HG03442 (cell line): Measurements from ENCODE around the gene B4GALNT1.
"Not testable (repeated sequence)": the region's sequence is repeated elsewhere in the genome, so short reads cannot be mapped to it uniquely, and the experiment has no call there.

Experiments
- ATAC-seq: cut with Tn5 transposase; IDR thresholded peaks from one replicate; pipeline ENCODE4 v1.9.1; 2021; ENCODE audit warnings: mild to moderate bottlenecking, moderate library complexity; ENCODE audit not compliant: unreplicated experiment

B4GALNT1 gene

DNA sequence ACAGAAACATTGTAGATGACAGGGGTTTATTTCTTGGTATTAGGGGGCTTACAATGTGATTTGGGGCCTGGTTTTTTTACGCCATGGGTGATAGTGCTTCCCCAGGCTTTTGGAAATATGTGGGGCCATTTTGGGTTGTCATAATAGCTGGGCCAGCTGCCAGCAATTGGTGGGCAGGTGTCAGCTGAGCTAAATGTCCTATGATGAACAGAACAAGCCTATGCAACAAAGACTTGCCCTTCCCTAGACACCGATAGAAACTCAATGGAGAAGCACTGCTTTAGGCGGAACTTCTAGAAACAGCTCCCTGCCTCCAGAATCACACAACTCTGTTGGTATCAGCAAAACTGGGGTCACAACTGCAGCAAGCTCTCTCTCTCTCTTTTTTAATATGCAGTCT, 5.1 kb upstream of the B4GALNT1 start:
- ATAC-seq = no peak

- no peak for ATAC-seq
Measured at GRCh38 chr12:57637364-57637763, 4.4 kb upstream of the B4GALNT1 start.

- ATAC-seq = not testable (repeated sequence)
Measured at GRCh38 chr12:57636731-57637130, 3.7 kb upstream of the B4GALNT1 start.

DNA sequence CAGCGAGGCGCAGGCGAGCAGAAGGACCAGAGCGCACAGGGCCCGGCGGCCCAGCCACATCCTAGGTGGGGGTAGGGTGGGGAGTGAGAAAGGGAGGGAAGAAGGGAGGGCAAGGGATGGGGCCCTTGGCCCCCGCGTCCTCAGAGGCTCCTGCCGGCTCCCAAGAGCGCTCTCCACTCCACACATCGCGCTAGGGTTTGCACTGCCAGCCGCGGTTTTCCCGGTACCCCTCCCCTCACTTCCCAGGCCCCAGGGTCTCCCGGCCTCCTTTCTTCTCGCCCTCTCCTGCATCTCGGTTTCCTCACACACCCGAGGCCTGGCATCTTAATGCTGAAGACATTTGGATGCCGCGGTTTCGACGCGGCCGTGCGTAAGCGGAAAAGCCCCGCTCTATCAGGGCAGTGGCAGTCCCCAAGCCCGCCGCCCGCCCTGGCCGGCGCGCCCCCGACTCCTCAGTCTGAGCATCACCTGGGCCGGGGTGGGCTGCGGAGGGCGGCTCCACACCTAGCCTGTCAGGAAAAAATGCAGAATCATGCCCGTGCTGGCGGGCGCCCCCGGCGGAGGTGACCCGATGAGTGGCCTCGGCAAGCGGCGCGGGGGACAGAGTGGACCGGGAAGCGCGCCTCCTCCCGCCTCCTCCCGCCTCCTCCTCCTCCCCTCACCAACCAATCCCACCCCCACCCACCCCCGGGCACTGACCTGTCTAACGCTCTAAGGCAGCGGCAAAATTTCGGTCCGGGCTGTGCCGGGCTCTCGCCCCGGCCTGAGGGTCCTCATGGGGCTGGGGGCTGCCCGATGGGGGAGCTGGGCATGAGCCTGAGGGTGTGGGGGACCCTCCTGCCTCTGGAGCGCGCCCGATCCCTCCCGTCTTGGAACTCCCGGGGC, 686 bp downstream of the B4GALNT1 start:
- ATAC-seq = no peak

- ATAC-seq = no peak
Measured at GRCh38 chr12:57631566-57632072, 1.4 kb downstream of the B4GALNT1 start.

DNA sequence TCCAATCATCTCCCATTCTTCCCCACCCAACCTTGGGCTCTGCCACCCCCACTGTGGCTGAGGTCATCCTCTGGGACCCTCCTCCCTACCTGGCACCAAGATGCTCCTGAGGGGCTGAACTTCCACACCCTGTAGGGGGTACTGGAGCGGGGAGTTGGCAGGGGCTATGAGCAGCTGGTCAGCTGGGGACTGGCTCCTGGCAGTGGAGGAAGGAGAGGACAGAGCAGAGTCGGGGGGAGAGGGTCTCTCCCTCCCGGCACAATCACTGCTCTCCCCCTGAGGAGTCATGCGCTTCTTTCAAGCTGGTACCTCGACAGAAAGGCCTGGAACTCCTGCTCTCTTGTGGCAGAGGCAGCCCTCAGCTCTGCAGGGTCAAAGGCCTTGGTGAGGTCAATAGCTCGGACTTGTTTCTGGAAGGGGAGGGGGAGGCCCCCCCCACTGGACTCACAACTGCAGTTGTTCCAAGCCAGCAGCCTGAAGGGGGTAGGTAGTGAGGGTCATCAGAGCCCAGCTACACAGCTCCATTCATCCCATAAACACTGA, 2.0 kb downstream of the B4GALNT1 start:
- no peak for ATAC-seq

DNA sequence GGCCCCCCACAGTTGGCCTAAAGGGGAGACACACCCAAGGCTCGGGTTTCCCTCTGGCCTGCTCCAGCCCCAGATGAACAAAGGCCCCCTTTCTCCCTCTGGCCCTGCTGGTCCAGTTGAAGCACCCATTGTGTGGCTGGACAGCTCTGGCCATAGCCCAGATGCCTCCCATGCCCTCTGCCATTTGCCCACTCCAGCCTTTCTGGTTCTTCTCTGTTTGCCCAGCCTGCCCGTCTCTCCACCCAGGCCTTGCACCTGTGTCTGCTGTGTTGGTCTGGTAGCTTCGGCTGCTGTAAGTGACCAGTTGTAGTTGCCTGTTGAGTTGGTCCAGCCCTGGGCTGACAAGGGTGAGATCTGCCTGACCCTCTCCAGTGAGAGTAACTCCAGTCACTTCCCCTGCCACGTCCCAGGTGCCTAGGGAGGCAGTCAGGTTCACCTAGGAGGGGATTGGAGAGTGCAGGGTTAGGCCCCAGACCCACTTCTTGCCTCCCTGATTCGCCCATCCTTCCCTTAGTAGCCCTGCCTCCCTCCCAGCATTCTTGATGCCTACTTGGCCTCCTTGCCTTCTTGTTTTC, 3.0 kb downstream of the B4GALNT1 start:
- ATAC-seq = no peak

GRCh38 chr12:57628280-57629191, 4.5 kb downstream of the B4GALNT1 start:
- no peak for ATAC-seq

GRCh38 chr12:57627501-57628279, 5.3 kb downstream of the B4GALNT1 start:
- no peak for ATAC-seq

DNA sequence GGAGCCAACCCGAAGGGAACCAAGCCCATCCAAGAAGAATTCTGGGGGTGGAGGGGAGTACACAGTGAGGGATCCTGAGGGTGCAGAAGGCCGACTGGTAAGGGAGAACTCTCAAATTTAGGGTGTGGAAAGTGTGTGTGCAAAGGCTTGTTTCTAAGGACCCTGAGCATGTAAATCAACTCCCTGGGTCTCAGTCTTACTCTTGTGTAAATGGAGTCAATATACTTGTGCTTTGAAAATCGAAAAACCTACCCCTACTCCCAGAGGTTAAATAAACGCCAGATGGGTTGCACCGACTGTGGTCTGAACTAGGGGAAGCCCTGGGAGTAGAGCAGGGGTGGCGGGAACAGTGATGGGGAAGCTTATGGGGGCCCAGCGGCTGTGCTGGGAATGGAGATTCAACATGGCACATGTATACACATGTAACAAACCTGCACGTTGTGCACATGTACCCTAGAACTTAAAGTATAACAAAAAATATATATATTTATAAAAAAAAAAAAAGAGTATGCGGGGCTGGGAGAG, 6.0 kb downstream of the B4GALNT1 start:
- ATAC-seq = no peak

- no peak for ATAC-seq
Measured at GRCh38 chr12:57626111-57626920, 6.7 kb downstream of the B4GALNT1 start.

- no peak for ATAC-seq
Measured at GRCh38 chr12:57625261-57626032, 7.6 kb downstream of the B4GALNT1 start.

DNA sequence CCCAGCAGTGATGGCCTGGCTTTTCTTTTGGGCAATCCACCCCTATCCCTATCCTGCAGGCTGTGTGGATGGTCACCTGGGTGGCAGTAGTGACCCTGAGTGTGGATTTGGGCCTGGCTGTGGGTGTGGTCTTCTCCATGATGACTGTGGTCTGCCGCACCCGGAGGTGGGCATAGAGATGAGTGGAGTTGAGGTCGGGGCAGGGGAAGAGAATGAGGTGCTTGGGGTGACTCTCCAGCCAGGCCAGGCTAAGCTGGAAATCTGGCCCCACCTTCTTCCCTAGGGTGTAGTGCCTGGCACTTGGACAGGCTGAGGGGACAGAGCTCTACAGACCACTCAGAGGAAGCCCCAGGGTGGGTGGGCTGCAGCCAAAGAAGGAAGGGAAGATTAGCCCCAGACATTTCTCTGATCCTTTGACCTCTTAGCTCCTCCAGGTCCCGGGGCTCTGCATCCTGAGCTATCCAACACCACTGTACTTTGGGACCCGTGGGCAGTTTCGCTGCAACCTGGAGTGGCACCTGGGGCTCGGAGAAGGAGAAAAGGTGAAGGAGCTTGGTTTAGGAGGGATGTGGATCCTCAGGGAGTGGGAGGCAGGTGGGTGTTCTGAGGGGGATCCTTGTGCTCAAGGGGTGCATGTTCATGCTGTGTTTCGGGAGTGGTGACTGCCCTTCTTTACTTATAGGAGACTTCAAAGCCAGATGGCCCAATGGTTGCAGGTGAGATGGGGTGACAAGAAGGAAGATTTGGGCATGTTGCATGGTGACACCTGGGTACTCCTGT, 8.4 kb downstream of the B4GALNT1 start:
- no peak for ATAC-seq

- ATAC-seq = no peak
Measured at GRCh38 chr12:57623811-57624390, 9.1 kb downstream of the B4GALNT1 start.

- ATAC-seq = no peak
Measured at GRCh38 chr12:57623385-57623784, 9.6 kb downstream of the B4GALNT1 start.

DNA sequence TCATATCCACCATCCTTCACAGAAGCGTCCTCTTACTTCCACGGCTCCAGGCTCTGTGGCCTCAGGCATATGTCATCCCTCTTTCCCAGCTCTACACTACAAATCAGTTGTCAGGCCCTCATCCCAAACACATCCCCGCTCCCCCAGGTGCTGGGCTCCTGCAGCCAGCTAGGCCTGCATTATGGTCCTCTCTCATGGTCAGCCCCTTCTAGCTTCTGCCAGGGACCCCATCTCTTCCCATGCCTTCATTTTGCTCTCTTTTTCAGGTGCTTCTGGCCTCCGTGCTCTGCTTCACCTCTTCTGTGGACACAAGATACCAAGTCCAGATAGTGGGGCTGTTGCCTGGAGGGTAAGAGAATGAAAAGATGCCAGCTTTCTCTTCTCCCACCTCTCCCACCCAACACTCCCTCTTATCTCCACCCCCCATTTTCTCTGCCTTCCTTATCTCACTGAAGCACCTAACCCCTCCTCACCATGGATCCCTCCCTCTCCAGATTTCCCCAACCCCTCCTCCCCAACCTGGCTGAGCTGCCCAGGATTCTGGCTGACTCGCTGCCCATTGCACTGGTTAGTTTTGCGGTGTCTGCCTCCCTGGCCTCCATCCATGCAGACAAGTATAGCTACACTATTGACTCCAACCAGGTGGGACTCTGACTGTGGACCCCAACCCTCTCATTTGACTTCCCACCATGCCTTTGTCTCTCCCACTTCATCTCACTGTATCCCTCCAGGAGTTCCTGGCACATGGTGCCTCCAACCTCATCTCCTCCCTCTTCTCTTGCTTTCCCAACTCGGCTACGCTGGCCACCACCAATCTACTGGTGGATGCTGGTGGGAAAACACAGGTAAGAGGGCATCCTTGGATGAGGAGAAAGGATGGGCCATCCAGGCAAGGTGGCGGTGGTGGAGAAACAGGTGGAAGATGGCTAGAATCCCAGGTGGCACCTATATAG, 10.4 kb downstream of the B4GALNT1 start:
- ATAC-seq = no peak
